ENCODE data around the gene NR2F2.

The NR2F2 gene

DNA sequence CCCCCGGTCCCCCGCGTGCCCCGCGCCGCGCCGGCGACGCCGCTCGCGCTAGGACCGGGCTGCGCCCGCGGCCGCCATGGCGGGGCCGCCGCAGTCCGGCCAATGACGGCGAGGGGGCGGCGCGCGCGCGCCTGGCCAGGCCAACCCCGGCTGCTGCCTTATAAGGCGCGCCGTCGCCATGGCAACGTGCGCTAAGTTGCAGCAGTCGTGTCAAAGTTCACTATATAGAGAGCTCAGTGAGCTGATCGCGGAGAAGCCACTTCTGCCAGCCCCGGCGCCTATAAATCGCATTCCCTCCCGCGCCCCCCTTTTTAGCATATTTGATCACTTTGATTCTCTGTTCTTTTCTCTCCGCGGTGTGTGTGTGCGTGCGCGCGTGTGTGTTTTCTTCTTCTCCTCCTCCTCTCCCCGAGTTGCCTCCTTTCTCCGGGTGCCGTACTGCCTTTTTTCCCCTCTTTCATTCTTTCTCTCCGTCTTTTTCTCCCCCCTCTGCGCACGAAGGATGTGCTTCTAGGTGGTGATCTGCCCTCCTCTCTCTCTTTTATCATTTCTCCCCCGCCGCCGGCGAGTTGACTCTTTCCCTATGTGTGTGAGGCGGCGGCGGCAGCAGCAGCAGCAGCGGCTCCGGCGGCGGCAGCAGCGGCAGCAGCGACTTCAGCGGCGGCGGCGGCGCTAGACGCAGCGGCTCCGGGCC is at the start of gene NR2F2:
TSS of gene NR2F2 (plus strand) at position 251 of the 694 bp plus-strand sequence. CDS start 1,406 bp downstream, outside the sequence.
- DNase-seq (ENCODE audit: low read depth in 2 of 2), result peak; percentile 14 to 25

DNA sequence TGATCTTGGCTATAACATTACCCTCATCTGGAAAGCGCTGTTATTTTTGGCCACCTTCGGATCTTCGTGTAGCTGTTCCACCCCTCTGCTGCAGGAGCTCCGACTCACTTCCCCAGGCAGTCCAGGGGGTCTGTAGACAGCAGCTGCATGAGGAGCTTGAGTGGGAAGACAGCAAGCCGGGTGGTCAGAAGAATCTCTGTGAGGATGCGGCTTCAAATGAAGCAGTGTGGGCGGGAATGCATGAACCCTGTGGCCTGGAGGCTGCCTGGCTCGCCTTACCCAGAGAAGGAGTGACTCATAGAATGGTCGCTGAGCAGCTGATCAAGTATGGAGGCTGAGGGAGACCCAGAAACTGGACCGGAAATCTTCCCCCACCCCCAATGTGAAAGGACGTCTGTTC is 45.2 kb upstream of the NR2F2 start:
- DNase-seq (ENCODE audit: low read depth in 2 of 2), result no peak

DNA sequence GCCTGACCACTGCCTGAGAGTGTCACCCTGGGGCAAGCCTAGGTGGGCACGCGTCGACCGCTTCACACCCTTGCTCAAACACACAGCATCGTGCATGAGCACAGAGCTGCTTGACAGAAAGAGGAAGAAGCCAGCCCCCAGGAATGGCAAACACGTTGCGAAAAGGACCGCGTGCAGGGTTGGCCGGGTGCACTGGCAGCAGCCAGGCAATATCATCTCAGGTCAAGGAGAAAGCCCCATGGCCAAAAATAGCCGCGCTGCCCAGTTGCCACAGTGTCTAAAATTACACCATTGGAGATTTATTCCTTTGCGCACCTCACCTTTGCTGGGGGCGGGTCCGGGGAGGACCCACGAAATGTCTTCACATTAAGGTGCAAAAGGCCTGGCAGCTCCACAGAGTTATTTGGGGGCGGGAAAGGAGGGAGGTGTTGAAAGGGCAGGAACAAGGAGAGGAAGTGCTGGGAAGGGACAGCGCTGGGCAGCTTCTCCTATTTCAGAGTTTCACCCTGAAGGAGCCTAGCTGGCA is 44.7 kb upstream of the NR2F2 start:
- no peak for DNase-seq (ENCODE audit: low read depth in 2 of 2)

DNA sequence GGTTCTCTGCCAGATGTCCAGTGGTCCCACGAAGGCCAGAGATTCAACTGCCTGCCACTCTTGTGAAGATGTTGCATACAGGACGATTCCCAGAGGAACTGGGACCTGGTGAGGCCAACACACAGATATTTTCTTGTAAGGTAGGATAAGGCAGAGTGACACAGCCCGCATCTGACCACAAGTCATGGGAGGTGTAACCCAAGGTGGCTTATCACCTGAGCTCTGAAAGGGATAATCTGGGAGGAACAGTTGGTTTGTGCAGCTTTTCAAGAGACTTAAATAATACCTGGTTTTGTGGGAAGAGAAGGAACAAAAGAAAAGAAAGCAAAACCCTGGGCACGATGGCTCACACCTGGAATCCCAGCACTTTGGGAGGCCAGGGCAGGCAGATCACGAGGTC is 39.8 kb upstream of the NR2F2 start:
- no peak for DNase-seq (ENCODE audit: low read depth in 2 of 2)

DNA sequence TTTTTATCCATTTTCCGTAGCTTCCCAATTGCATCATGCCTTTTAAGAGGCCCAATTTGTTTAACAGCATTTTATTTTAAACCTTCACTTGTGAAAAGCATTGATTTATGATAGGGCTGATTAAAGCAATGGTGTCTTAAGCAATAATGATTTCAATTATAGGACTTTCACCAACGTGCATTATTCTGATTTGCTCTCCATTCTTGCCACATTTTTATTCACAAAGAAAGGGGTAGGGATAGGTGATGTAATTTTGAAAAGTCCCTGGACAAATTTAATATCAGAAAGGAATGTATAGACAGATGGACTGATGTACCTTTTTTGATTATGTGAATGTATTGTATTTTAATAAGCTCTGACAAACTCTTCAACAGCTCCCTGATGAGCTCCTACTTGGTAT is 37.9 kb upstream of the NR2F2 start:
- no peak for DNase-seq (ENCODE audit: low read depth in 2 of 2)

DNA sequence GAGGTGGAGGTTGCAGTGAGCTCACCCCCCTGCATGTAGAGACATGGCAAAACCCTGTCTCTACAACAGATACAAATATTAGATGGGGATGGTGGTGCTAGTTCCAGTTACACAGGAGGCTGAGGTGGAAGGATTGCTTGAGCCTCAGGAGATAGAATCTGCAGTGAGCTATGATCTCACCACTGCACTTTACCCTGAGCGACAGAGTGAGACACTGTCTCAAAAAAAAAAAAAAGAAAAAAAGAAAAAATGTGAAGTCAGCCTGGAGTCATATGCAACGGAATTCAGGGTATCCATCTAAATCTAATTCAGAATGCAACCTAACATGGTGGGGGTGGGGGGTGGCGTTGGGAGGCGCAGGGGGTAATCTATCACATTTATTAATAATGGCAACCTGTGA is 37.1 kb upstream of the NR2F2 start:
- DNase-seq (ENCODE audit: low read depth in 2 of 2), result no peak

DNA sequence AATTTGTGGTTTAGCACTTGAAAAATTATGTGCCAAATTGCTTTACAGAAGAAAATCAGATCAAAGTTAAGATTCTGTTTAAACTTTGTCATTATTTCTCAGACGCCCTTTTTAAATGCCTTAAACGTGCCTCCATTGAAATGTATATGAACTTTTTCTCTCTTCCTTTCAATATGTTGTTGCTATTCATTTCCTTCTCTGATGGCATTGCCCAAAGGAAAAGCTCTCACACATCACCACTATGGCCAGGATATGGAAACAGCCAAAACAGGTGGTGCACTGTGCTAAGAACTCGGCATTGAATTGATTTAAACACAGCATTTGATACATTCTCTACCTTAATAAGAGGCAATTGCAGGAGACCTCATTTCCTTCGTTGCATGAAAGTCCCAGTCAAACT is 35.7 kb upstream of the NR2F2 start:
- DNase-seq (ENCODE audit: low read depth in 2 of 2), result no peak

DNA sequence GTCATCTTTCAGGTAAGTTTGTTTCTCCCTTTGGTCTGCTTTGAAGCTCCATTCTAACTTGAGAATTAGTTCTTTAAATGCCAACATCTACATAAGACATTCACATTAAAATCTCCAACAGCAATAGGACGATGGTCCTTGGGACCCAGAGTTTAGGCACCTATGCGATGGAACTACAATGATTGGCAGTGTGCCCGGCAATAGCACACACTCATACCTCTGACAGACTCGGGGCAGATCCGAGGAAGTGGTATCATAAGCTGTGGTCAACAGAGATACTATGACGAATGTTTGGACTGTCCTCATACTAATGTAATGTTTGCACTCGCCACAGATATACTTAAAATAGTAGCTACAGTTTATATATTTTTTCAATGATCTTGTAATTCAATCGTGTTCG is 34.2 kb upstream of the NR2F2 start:
- DNase-seq (ENCODE audit: low read depth in 2 of 2), result no peak

DNA sequence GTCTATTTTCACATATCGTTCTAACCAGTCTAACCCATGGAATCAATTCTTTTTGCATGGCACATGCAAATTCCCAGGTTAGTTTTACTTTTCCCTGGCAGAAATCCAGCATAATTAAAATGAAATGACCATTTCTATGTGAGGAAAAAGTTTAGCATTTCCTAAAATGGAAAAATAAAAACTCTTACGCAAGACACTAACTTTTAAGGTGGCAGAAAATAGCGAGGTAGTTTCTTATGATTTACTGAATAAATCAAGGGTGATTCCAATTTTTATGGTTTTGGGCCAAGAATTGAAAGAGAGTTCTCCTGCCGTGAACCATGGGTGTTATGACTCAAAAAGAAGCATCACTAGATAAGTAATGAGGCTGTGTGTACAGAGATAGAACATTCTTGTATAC is 32.7 kb upstream of the NR2F2 start:
- no peak for DNase-seq (ENCODE audit: low read depth in 2 of 2)

DNA sequence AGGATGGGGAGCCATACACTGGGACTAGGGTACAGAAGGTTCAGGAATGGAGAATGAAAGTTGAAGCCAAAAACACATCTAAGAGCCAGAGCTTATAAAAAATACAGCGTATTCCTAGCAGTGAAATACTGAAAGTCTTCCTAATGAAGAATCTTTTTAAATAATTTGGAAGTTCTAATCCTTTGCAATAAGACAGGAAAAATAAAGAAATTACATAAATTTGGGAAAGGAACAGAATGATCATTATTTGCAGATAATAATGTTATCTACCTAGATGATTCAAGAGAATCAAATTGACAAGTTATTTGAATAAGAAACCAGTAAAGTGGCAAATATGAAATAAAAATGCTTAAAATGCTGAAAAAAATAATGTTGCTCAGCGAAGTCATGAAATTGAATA is 32.3 kb upstream of the NR2F2 start:
- no peak for DNase-seq (ENCODE audit: low read depth in 2 of 2)

DNA sequence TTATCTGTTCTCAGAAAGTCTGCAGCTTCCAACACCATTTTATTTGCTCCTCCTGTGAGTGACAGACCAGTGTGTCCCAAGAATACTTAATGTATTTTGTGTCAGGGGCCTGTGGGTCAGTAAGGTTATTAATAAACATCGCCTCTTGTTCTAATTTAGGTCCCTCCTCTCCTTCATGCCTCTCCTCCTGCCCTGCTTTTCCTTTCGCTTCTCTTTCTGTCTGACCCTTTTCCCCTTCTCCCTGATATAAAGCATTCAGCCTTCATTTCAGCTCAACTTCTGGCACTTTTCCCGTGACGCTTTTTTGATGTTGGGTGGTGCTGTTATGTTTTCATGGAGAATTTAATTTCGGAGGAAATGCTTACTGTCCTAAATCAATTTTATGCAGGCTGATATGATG is 29.7 kb upstream of the NR2F2 start:
- DNase-seq (ENCODE audit: low read depth in 2 of 2), result no peak

DNA sequence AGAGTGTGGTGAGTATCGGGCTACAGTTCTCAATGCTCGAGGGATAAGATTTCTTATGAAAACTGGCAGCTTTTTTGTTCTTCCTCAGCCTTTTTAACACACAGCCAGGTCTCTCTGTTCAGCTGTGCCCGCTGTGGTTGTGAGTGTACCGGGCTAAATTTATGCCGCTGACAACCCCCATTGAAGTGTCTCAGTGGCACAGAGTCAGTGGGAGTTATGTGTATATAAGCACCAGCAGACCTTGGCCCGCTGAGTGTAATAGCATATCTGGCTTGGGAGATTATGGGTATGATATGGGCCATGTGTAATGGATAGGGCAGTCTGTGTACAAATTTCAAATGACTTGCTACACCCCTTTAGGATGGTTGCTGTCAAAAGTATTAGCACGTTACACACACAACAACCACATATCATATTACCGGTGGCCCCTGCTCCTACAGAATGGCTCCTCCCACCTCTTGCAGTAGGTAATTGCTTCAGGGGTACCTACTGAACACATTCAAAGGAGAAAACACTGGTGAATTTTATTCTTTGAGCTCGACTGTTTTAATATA is 26.9 kb upstream of the NR2F2 start:
- no peak for DNase-seq (ENCODE audit: low read depth in 2 of 2)

DNA sequence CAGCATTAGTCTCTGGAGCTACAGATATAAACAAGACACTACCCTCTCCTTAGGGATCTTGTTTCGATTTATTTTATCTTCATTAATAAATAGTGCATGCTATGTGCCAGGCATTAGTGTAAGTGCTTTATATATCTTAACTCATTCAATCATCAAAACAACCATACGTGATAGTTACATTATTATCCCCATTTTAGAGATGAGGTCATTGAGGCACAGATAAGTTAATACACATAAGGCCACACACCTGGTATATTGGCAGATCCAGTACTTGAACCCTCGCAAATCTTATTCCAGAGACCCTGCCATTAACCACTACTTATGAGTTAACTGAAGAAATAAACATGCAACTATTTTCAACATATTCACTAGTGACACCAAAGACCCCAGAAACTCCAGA is 25.7 kb upstream of the NR2F2 start:
- no peak for DNase-seq (ENCODE audit: low read depth in 2 of 2)

DNA sequence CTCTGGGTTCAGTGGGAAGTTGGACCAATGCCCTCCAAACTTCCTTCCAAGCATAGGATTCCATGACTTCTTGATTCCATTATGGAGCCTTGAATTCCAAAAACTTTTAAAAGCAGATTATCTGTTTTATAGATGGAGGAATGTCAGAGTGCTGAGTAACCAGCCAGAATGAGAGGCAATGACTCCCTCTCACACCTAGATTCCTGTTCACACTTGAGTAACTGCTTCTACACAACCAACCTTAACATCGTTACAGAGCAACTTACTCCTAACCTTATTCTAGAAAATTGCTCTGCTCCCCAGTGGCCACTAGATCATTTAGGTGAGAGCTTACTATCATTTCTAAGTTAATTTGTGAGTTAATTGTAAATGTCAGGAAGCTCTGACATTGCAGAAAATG is 24.2 kb upstream of the NR2F2 start:
- no peak for DNase-seq (ENCODE audit: low read depth in 2 of 2)

DNA sequence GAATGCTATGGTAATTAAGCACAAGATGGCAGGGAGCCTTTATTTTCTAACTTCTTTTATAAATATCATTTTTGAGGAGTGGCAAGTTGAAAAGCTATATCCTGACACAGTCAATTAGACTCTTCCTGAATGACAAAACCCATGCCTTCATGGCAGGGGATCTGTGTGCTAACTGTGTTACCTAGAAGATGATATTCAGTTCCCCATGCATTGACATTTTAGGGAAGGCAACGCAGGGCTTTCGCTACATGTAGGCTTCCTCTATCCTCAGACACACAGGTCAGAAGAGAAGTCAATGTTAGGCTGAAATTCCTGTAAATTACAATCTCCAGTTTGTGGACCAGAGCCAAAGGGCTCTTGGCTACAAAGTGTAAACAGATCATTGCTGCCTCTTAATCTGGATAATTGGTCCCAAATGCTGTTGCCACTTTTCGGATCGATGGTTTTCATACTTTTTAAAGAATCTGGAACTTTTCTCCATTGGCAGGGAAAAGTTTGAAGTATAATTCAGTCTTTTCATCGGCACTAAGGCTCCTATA is 22.6 kb upstream of the NR2F2 start:
- DNase-seq (ENCODE audit: low read depth in 2 of 2), result no peak

DNA sequence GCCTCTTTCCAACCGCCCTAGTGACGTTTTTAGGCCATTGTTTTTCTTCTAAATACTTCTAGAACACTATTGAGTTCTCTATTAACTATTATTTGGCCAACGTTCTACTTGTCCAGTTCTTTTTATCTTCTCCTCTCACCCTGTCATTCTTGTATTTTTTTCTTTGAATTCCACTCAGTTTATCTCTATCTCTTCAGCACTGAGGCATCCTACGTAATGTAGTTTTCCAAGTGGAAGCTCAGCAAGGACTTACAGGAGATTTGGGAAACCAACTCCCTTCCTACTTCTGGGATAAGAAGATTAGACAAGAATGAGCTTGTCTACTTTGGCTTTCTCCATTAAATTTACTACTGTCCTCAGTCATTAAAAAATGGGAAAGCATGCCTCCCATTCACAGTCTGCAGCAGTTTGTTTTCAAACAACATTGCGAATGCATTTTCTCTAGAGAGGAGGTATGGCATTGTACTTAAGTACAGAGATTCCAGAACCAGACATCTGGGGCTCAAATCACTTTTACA is 21.3 kb upstream of the NR2F2 start:
- DNase-seq (ENCODE audit: low read depth in 2 of 2), result no peak

DNA sequence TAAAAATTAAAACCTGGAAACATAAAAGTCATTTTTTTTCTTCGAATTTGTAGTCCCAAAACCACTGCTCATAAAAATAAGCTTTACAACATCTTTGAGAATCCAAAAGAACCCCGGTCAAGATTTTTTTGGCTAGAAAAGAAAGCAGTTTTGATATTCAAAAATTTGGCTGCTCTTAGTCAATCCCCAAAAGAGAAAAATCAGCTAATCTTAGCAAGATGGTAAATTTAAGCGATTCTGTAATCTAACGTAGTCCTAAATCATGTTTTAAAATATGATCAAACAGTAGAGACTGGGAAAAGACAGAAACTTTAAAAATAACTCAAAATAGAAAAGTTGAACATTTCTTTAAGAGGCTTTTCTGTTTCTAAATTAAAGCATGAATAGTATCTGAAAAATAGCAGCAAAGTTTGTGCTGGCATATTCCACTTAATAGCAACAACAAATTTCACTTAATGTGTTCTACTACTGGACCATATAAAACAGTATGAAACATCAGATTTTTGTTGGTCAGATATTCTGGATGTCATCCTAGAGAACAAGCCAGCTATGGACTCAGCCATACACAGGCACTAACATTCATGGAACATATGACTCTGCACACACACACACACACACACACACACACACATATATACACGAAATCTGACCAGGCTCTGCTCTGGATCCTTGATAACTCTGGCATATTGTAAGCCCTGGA is 19.1 kb upstream of the NR2F2 start:
- DNase-seq (ENCODE audit: low read depth in 2 of 2), result no peak

DNA sequence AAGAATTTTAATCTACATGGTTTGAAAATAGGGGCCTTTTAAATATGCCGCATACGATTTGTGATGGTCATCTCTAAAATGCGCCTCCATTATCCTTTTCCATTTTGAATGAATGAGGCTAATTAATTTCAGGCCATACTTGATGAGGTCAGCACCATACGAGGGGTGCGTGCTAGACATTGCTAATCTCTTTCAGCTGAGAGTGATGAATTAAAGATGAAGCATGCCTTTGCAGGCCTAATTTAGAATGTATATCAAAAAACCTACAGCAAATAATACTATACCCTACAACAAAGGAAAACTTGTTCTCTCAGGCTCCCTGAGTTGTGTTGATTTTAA is 18.6 kb upstream of the NR2F2 start:
- DNase-seq (ENCODE audit: low read depth in 2 of 2), result no peak

DNA sequence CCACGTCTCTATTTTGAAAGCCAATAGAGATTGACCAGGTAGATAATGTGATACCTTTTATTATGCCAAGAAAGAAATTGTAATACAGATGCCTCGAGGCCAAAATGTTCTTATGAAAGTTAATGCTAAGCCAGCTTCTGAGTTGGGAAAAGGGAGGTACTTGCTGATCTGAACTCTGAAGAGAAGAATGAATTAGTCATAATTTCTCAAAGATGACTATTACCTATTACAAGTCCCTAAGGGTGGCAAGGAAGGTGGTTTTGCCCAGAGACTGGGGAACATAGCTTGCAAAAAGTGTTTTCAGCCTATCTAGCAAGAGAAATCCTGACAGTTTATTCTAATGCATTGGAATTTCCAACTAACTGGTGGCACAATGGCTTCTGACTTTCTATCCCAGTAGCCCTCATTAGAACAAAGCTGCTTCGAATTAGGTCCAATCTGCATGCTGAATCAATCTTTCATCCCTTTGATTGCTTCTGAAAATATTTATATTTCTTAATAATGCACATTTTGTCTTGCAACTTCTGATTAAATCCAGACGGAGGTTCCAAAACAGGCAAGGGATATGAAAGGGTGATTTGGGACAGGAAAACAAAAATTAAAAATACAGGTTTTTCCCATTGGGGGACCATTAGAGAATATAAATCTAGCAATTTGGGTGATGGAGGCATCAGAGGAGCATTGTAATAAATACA is 17.7 kb upstream of the NR2F2 start:
- no peak for DNase-seq (ENCODE audit: low read depth in 2 of 2)

DNA sequence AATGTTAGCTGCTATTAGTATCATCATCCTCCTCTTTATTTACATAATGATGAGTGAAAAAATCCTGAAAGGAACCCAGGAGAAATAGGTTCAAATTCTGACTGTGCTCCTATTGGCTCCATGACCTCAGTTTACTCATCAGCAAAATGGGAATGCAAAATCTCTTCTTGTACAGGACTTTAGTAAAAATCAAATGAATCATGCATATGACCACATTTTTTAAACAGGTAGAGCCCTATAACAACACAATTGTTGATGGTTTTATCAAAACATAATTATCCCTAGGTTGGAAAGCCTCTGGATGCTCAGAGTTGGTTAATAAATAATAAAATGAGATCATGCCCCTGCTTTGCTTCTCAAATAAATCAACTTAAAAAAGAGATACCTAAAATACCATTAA is 16.0 kb upstream of the NR2F2 start:
- no peak for DNase-seq (ENCODE audit: low read depth in 2 of 2)

DNA sequence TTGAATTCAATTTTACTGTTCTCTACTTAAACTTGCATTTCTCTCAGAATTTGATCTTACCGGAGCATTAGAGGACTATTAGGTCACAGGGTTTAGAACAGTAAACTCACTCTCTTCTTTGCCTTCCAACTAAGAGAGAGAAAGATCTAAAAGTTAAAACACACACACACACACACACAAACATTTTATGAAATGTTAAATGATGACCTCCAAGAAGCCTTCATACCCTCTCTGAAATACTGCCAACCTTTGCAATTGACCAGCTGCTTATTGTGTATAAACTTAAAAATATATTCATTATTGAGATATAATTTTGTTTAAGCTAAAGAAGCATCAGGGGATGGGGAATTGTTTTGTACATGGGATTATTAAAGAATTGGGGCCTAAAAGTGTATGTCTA is 15.5 kb upstream of the NR2F2 start:
- DNase-seq (ENCODE audit: low read depth in 2 of 2), result no peak

DNA sequence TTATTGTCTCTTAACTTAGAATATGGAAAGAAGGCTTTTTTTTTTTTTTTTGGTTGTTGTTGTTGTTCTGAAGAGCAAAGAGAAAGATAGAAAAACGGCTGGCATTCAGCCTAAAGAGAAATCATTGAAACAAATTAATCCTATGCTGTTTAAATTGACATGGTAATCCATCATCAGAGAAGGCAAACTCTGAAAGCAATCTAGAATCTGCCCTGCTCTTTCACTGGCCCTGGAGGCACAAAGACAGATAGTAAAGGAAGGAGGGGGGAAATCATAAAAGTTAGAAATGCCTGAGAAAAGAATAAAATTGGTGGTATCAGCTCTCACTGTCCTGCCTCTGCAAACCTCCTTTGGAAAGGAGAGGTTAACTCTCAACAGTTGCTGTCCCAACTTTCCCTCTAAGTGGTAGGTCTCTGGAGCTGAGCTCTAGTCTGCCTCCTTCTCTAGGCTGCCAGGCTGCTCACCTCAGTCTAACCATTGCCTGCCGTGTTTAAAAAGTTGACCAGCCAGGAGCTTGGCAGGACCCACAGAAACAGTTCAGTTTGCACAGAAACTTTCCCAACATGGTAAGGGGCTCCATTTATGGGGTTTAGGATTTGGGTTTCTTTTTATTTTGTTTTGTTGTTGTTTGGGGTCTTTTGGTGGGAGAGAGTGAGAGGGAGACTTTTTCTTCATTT is 13.4 kb upstream of the NR2F2 start:
- no peak for DNase-seq (ENCODE audit: low read depth in 2 of 2)
